T-cell (primary cell): ENCODE data around the gene DHRS2. TPM values are rescaled to one million over a fixed set of nuclear protein-coding genes. Genes with fewer than 3 reads are reported as not detected.

Experiments
- ATAC-seq, 4 experiments: fragments of 200-7000 bp in 3 of 4; fragments of 150-1000 bp in 1 of 4; cut with Tn5 transposase; replicated peaks in 1 of 4; 1 replicate in 3 of 4; 2 replicates in 1 of 4; pipeline ENCODE4 v1.10.0; 2021; ENCODE audit warnings: moderate library complexity in 3 of 4, mild to moderate bottlenecking in 2 of 4, moderate number of reproducible peaks in 1 of 4
- CTCF ChIA-PET, 2 donors: fragments of 300-600 bp; sonication (Branson Sonifier 250); formaldehyde crosslinking; loops; one replicate each; lab custom pipeline; 2022; ENCODE audit warnings: antibody characterized with exemption in 2 of 2; lab: Charles Lee
- POLR2A ChIA-PET, 2 donors: fragments of 300-600 bp; sonication (Branson Sonifier 250); formaldehyde crosslinking; loops; one replicate each; lab custom pipeline; 2022; ENCODE audit warnings: antibody characterized with exemption in 2 of 2; lab: Charles Lee
- DNase-seq, 35 experiments: peaks; one replicate each; pipeline versions ENCODE4 v3.0.0 to v3.0.0-alpha.2; 2013 to 2023
- H3K27ac ChIP-seq: one replicate; pipeline ENCODE4 v1.5.1; 2013; ENCODE audit warnings: low read length
- H3K27me3 ChIP-seq, 2 experiments: replicated peaks in 1 of 2; 1 replicate in 1 of 2; 2 replicates in 1 of 2; pipeline versions ENCODE4 v1.6.1 to v1.7.0; 2013; ENCODE audit warnings: low read length in 1 of 2, mixed read lengths in 1 of 2; ENCODE audit not compliant: control insufficient read depth in 2 of 2, insufficient read depth in 2 of 2; ENCODE audit errors: extremely low read depth in 1 of 2
- H3K36me3 ChIP-seq, 2 donors: 1 replicate in 1 of 2; 2 replicates in 1 of 2; pipeline versions ENCODE4 v1.6.1 to v1.7.0; 2013; ENCODE audit warnings: low read length in 1 of 2; ENCODE audit not compliant: control insufficient read depth in 2 of 2, insufficient read depth in 1 of 2; ENCODE audit errors: extremely low read depth in 1 of 2
- H3K4me1 ChIP-seq, 2 experiments: 1 replicate in 1 of 2; 2 replicates in 1 of 2; pipeline versions ENCODE4 v1.6.1 to v1.7.0; 2013; ENCODE audit warnings: low read length in 2 of 2, mixed read lengths in 1 of 2; ENCODE audit not compliant: insufficient read depth in 2 of 2, control insufficient read depth in 1 of 2; ENCODE audit errors: extremely low read depth in 1 of 2
- H3K4me3 ChIP-seq, 2 donors: 1 replicate in 1 of 2; 2 replicates in 1 of 2; pipeline versions ENCODE4 v1.5.1 to v1.7.0; 2013; ENCODE audit warnings: mild to moderate bottlenecking in 2 of 2, low read length in 1 of 2, moderate library complexity in 1 of 2; ENCODE audit not compliant: control insufficient read depth in 1 of 2; ENCODE audit errors: extremely low read depth in 1 of 2
- H3K9me3 ChIP-seq: 2 replicates; pipeline ENCODE4 v1.7.0; 2013
- H3K27ac Mint-ChIP-seq, 2 donors: one replicate each; pipeline ENCODE4 v1.8.0; 2020 to 2021; ENCODE audit warnings: mild to moderate bottlenecking in 2 of 2, mixed read lengths in 2 of 2
- H3K27me3 Mint-ChIP-seq, 2 donors: one replicate each; pipeline ENCODE4 v1.8.0; 2021 to 2022; ENCODE audit warnings: mixed read lengths in 2 of 2
- H3K36me3 Mint-ChIP-seq: one replicate; pipeline ENCODE4 v1.8.0; 2021; ENCODE audit warnings: mixed read lengths
- H3K4me1 Mint-ChIP-seq, 3 donors: one replicate each; pipeline ENCODE4 v1.8.0; 2020 to 2022; ENCODE audit warnings: mixed read lengths in 3 of 3, mild to moderate bottlenecking in 1 of 3
- H3K4me3 Mint-ChIP-seq, 3 donors: one replicate each; pipeline ENCODE4 v1.8.0; 2020 to 2022; ENCODE audit warnings: mild to moderate bottlenecking in 3 of 3, mixed read lengths in 3 of 3, moderate library complexity in 3 of 3
- H3K9me3 Mint-ChIP-seq, 3 donors: one replicate each; pipeline ENCODE4 v1.8.0; 2020 to 2022; ENCODE audit warnings: mixed read lengths in 3 of 3
- WGBS: methylation state at CpG from one replicate; pipeline ENCODE4 v1.1.5; 2013; ENCODE audit warnings: missing lambda C conversion rate; ENCODE audit not compliant: insufficient coverage; 5-methylcytosine and 5-hydroxymethylcytosine counted together
- total RNA-seq, 35 experiments: library from RNA in 6 of 35; stranded (reverse) in 6 of 35; fragments of 120-200 nt in 1 of 35; gene quantifications; one replicate each; pipeline versions ENCODE4 v1.2.1 to v1.2.4 and lab custom pipeline; 2013 to 2026

DHRS2 gene
- total RNA-seq, 5 donors from 2014 or later (not counting 1 experiment from before 2014, with no cell fraction given): 0.19 to 0.82 (median 0.52) TPM; not detected in 1

DNA sequence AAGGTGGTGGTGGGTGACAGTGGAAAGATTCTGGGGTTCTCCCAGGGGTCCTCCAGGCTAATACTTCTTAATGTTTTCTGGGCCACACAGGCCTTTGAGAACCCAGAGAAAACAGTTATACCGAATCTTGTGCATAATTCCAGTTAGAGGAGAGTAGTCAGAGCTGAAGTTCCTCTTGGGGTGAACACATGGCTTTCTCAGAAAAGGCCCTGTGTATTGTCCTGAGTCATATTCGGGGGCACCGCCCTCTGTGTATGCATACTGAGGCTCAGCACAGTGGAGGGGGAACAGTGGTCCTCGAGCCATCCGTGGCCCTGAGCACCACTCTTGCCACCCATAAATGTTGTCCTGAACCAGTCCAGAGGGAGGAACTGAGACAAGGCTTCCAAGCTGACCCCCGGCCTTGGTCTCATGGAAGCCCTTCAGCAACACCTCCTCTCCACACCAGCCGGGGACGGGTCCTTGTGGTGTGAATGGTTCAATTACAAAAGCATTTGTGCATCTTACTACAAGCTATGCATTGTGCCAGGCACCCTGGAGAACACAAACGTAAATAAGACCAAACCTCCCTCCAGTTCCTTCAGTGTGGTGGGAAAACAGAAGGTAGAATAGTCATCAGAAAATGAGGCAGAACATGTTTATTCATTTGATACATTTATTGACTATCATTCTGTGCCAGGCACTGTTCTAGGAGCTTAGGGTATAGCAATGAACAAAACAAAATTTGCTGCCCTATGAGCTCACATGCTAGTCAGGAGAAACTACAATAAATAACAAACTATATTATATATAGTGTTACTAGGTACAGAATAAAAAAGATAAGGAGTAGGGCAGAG, 9.9 kb downstream of the DHRS2 start:
- Mint-ChIP-seq H3K36me3 (no peaks in the 10 kb centered on the region), H3K27ac (no peak overlapping the region), H3K9me3 (no peaks in the 10 kb centered on the region), H3K27me3 (peaks cover 2 to 3% of the 10 kb centered on the region in 2 donors), H3K4me1 (no peaks in the 10 kb centered on the region), H3K4me3 (no peak overlapping the region)
- H3K36me3 ChIP-seq: no peaks in the 10 kb centered on the region
- POLR2A ChIA-PET: no interaction called here
- H3K9me3 ChIP-seq: no peaks in the 10 kb centered on the region
- no peak overlapping the region for H3K4me3 ChIP-seq
- H3K27me3 ChIP-seq: peaks cover 0 to 17% of the 10 kb centered on the region in 2 experiments
- WGBS: 60% methylated on average over 5 of the region's 9 CpGs
- ATAC-seq (no peak), DNase-seq (no peak)
- no peaks in the 10 kb centered on the region for H3K4me1 ChIP-seq
- CTCF ChIA-PET: interaction anchor here in 1 of 2 donors (0.5 to 1.9 kb wide), 2 partner anchors 14 to 34 kb away, joined by 4 read pairs; no protein-coding TSS in a partner anchor
- no peak overlapping the region for H3K27ac ChIP-seq

DNA sequence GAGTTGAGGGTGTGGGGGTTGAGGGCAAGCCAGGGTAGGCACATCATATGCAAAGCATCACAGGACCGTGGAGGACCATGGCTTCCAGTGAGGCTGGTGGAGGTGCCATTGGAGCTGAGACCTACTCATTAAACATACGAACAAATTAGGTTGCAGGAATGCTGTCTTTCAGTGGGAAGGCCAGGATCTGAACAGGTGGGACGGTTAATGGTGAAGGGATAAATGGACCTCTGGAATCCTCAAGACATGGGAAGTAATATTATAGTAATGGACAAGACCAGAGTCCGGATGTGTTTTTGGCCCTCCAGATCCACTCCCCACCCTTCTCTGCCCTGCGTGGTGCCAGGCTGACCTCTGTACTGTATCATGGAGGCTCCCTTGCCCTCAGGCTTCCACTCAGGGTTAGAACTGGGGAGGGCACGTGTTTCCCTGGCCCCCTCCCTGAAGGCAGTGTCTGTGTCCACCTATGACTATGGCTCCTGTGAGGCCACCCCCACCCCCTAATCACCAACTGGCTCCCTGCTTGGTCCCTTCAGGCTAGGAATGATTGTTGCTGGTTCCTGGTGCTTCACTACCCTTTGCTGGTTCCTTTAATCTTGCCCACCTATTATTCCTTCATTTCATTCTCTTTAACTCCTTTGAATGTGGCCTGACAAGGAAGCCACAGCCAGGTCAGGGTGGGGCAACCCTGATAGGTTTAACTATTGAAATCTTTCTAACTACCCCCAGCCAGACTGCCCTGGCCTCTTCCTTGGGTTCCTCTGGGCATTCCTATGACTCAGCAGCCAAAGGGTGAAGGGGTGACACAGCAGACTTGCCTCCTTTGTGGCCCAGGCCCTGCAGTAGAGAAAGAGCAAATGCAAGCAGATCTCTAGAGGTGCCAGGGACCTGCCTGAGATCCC, 10.7 kb downstream of the DHRS2 start:
- no peaks in the 10 kb centered on the region for H3K4me1 ChIP-seq
- no peak overlapping the region for H3K27ac Mint-ChIP-seq
- POLR2A ChIA-PET: no interaction called here
- H3K4me1 Mint-ChIP-seq: no peaks in the 10 kb centered on the region
- H3K9me3 ChIP-seq: no peaks in the 10 kb centered on the region
- no peak overlapping the region for H3K4me3 Mint-ChIP-seq
- no peaks in the 10 kb centered on the region for H3K36me3 Mint-ChIP-seq
- CTCF ChIA-PET: no interaction called here
- H3K27me3 ChIP-seq: peaks cover 0 to 17% of the 10 kb centered on the region in 2 experiments
- H3K27ac ChIP-seq: no peak overlapping the region
- no peak overlapping the region for H3K4me3 ChIP-seq
- H3K9me3 Mint-ChIP-seq: no peaks in the 10 kb centered on the region
- WGBS: 93% methylated on average over 2 of the region's 6 CpGs
- ATAC-seq: no peak
- H3K27me3 Mint-ChIP-seq: peaks cover 2 to 3% of the 10 kb centered on the region in 2 donors
- DNase-seq: no peak
- no peaks in the 10 kb centered on the region for H3K36me3 ChIP-seq

DNA sequence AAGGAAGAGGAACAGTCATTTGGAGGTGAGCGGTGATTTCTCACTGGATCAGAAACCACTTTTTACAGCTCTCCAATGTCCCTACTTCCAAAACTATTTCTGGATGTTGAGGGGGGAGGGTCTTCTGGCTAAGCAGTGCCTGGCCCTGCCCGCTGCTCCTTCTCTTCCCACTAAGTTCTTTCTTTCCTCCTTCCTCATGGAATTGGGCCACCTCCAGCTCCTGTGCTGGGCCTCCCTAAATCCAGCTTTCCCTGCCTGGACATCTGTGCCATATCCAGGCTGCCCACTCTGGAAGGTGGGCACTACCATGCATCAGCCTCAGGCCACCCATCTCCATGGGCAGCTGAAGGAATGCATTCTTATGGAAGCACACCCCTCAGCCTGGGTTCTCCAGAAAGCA, 11.5 kb downstream of the DHRS2 start:
- POLR2A ChIA-PET: no interaction called here
- no peaks in the 10 kb centered on the region for H3K4me1 Mint-ChIP-seq
- CTCF ChIA-PET: no interaction called here

DNA sequence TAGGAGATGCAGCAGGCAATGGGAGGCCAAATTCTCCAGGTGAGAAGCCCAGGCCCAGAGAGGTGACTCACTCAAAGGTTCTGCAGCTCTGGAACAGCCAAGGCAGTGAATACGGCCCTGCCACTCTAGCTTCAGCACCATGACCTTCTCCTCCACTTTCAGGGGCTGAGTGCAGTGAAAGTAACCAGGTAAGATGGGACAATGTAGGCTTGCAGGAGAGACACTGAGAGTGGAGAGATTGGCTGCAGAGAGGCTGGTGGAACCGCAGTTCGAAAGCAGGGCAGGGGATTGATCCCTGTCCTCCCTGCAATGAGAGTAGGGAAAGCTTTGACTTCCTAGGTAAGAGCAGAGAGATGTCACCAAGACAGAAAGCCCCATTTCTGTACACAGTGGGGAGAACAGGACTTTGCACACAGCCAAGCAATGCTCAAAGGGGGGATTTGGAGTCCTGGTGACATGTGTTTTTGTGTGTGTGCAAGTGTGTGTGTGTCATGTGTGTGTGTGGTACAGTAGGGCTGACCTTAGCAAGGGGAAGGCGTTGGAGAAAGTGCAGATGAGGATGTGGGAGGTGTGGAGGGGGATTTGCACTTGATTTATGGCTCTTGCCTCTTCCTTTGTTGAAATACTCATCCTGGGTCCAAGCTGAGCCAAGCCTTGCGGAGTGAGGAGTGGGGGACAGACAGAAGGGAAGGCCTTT, 12.7 kb downstream of the DHRS2 start:
- no peak for DNase-seq
- H3K4me3 Mint-ChIP-seq: no peak overlapping the region
- no peaks in the 10 kb centered on the region for H3K36me3 Mint-ChIP-seq
- POLR2A ChIA-PET: no interaction called here
- no peaks in the 10 kb centered on the region for H3K36me3 ChIP-seq
- H3K4me3 ChIP-seq: no peak overlapping the region
- CTCF ChIA-PET: no interaction called here
- H3K4me1 ChIP-seq: no peaks in the 10 kb centered on the region
- no peak overlapping the region for H3K27ac Mint-ChIP-seq
- H3K27me3 ChIP-seq: peaks cover 0 to 19% of the 10 kb centered on the region in 2 experiments
- H3K27ac ChIP-seq: no peak overlapping the region
- no peak for ATAC-seq
- H3K27me3 Mint-ChIP-seq: peaks cover 2 to 3% of the 10 kb centered on the region in 2 donors
- WGBS: 74% methylated on average over 3 of the region's 5 CpGs
- H3K4me1 Mint-ChIP-seq: no peaks in the 10 kb centered on the region
- no peaks in the 10 kb centered on the region for H3K9me3 Mint-ChIP-seq
- H3K9me3 ChIP-seq: no peaks in the 10 kb centered on the region

More for the DNA sequence above, 11.5 kb downstream of the DHRS2 start:
- H3K4me1 ChIP-seq: no peaks in the 10 kb centered on the region
- no peak overlapping the region for H3K4me3 Mint-ChIP-seq
- peaks cover 2 to 3% of the 10 kb centered on the region in 2 donors for H3K27me3 Mint-ChIP-seq
- H3K4me3 ChIP-seq: no peak overlapping the region
- no peak overlapping the region for H3K27ac Mint-ChIP-seq
- ATAC-seq (no peak), DNase-seq (no peak)
- H3K27me3 ChIP-seq: peaks cover 0 to 19% of the 10 kb centered on the region in 2 experiments
- no peaks in the 10 kb centered on the region for H3K9me3 ChIP-seq
- no CpG with 5 or more reads among the region's 2 CpGs for WGBS
- H3K9me3 Mint-ChIP-seq: no peaks in the 10 kb centered on the region
- no peaks in the 10 kb centered on the region for H3K36me3 ChIP-seq
- H3K36me3 Mint-ChIP-seq: no peaks in the 10 kb centered on the region
- no peak overlapping the region for H3K27ac ChIP-seq

- peaks cover 2 to 3% of the 10 kb centered on the region in 2 donors for H3K27me3 Mint-ChIP-seq
- WGBS: 70% methylated on average over 3 of the region's 3 CpGs
- H3K36me3 Mint-ChIP-seq: no peaks in the 10 kb centered on the region
- Histone ChIP-seq H3K27me3 (peaks cover 0 to 16% of the 10 kb centered on the region in 2 experiments), H3K36me3 (no peaks in the 10 kb centered on the region), H3K4me3 (no peak overlapping the region), H3K27ac (no peak overlapping the region), H3K4me1 (no peaks in the 10 kb centered on the region), H3K9me3 (no peaks in the 10 kb centered on the region)
- H3K4me1 Mint-ChIP-seq: no peaks in the 10 kb centered on the region
- no peak overlapping the region for H3K4me3 Mint-ChIP-seq
- H3K27ac Mint-ChIP-seq: no peak overlapping the region
- CTCF ChIA-PET: no interaction called here
- ATAC-seq: no peak
- DNase-seq: no peak
- POLR2A ChIA-PET: no interaction called here
- H3K9me3 Mint-ChIP-seq: no peaks in the 10 kb centered on the region
Measured at GRCh38 chr14:23650506-23650905, 14.3 kb downstream of the DHRS2 start.

- no peak overlapping the region for H3K27ac ChIP-seq
- DNase-seq: no peak
- no peaks in the 10 kb centered on the region for H3K36me3 ChIP-seq
- H3K27me3 ChIP-seq: peaks cover 0 to 9% of the 10 kb centered on the region in 2 experiments
- no peak overlapping the region for H3K4me3 ChIP-seq
- no peak for ATAC-seq
- WGBS: 83% methylated on average over 1 of the region's 1 CpG
- H3K9me3 ChIP-seq: no peaks in the 10 kb centered on the region
- H3K4me1 ChIP-seq: no peaks in the 10 kb centered on the region
- POLR2A ChIA-PET: no interaction called here
- Mint-ChIP-seq H3K9me3 (no peaks in the 10 kb centered on the region), H3K4me1 (no peaks in the 10 kb centered on the region), H3K4me3 (no peak overlapping the region), H3K27ac (no peak overlapping the region), H3K27me3 (no peaks in the 10 kb centered on the region), H3K36me3 (no peaks in the 10 kb centered on the region)
- CTCF ChIA-PET: interaction anchor here in 1 of 2 donors (1.3 kb wide), 1 partner anchor 21 kb away, joined by 3 read pairs; no protein-coding TSS in a partner anchor
Measured at GRCh38 chr14:23653051-23653450, 16.9 kb downstream of the DHRS2 start.
